ENCODE measurements around the gene DCBLD2. TPM values are rescaled to one million over a fixed set of nuclear protein-coding genes. Genes with fewer than 3 reads are reported as not detected.
A peak's percentile ranks its signal among the peaks of the same experiment; 100 is the strongest.

Gene DCBLD2
- 9.2 and 12.0 TPM in 2 replicates for total RNA-seq (2014; rRNA removed; shearing (Covaris generic))
- 11.9 and 16.2 TPM in 2 replicates for total RNA-seq (2022)
- percentile 61 among the genes with signal in this experiment for Bru-seq, nascent RNA
- BruChase-seq, experiment 1, labeled RNA remaining after a 6-hour chase = percentile 52 among the genes with signal in this experiment
- BruChase-seq, experiment 2, labeled RNA remaining after a 2-hour chase = percentile 59 among the genes with signal in this experiment
- long read RNA-seq, full-length matches to known transcripts = 6 of 20 reads
- long read RNA-seq, partial matches to known transcripts = 2 of 20 reads
- long read RNA-seq, other reads (novel, unspliced or antisense) = 12 of 20 reads

- Histone ChIP-seq H3K79me2 (ENCODE audit: insufficient read depth, low read depth, low read length) (no peaks in the 10 kb centered on the region), H4K20me1 (ENCODE audit: insufficient read depth, low read length) (no peaks in the 10 kb centered on the region), H3K36me3 (ENCODE audit: insufficient read depth, low read length) (no peaks in the 10 kb centered on the region), H3K27ac (ENCODE audit: low read depth, low read length, poor library complexity, severe bottlenecking) (peak within 1 kb of the TSS; percentile 33), H3K4me2 (ENCODE audit: low read length) (peak within 1 kb of the TSS; percentile 91), H3K4me3 (ENCODE audit: low read depth, low read length, poor library complexity, severe bottlenecking) (peak within 1 kb of the TSS; percentile 90), H3K9me3 (ENCODE audit: low read length) (no peaks in the 10 kb centered on the region), H3K9me2 (ENCODE audit: insufficient read depth, low read length) (no peaks in the 10 kb centered on the region), H3K4me1 (ENCODE audit: insufficient read depth, low read length, poor library complexity, severe bottlenecking) (peaks cover 21% of the 10 kb centered on the region), H2AFZ (ENCODE audit: low read length) (peak within 1 kb of the TSS; percentile 98)
- peak; percentile 98 for DNase-seq (ENCODE audit: low spot score)
- ChIA-PET POLR2A (interaction anchor here (0.6 to 2.4 kb wide), 28 partner anchors 9 to 1831 kb away, joined by 3 to 12 read pairs (median 4); no protein-coding TSS in a partner anchor), CTCF (ENCODE audit: unreplicated experiment) (interaction anchor here (0.6 to 0.7 kb wide), 2 partner anchors 74 to 550 kb away, joined by 3 to 6 read pairs; no protein-coding TSS in a partner anchor)
- BruUV-seq (replicated peaks) = no TSS peak
- TF ChIP-seq EZH2phosphoT487 (IDR thresholded peaks at IDR 0.05; ENCODE audit: borderline replicate concordance, low read depth, low read length) = no peak
- no peak for TF ChIP-seq CTCF (conservative IDR thresholded peaks at IDR 0.05; ENCODE audit: low read length)
- intact Hi-C loops (cut with micrococcal nuclease; ENCODE audit: unreplicated experiment) = loop anchor here (5.0 to 10.0 kb wide), 3 partner anchors 79 to 307 kb away; partner anchors contain the start of gene CPOX
Measured at GRCh38 chr3:98901392-98902350, at the start of gene DCBLD2. TSS of gene DCBLD2 (minus strand) at chr3:98901695. CDS start at chr3:98901326, 369 bp downstream.

GRCh38 chr3:98945666-98946065 is 44.2 kb upstream of the DCBLD2 start:
- BruUV-seq (replicated peaks) = no TSS peak
- Histone ChIP-seq H3K9me2 (ENCODE audit: insufficient read depth, low read length) (no peaks in the 10 kb centered on the region), H3K4me2 (ENCODE audit: low read length) (no peak overlapping the region), H3K9me3 (ENCODE audit: low read length) (no peaks in the 10 kb centered on the region), H3K4me3 (ENCODE audit: low read depth, low read length, poor library complexity, severe bottlenecking) (no peak overlapping the region), H2AFZ (ENCODE audit: low read length) (no peak overlapping the region), H3K27ac (ENCODE audit: low read depth, low read length, poor library complexity, severe bottlenecking) (no peak overlapping the region), H3K79me2 (ENCODE audit: insufficient read depth, low read depth, low read length) (no peaks in the 10 kb centered on the region), H3K4me1 (ENCODE audit: insufficient read depth, low read length, poor library complexity, severe bottlenecking) (no peaks in the 10 kb centered on the region), H4K20me1 (ENCODE audit: insufficient read depth, low read length) (no peaks in the 10 kb centered on the region), H3K36me3 (ENCODE audit: insufficient read depth, low read length) (no peaks in the 10 kb centered on the region)
- intact Hi-C loops (cut with micrococcal nuclease; ENCODE audit: unreplicated experiment) = no loop called here
- ChIA-PET CTCF (ENCODE audit: unreplicated experiment) (no interaction called here), POLR2A (interaction anchor here (0.9 to 1.5 kb wide), 3 partner anchors 15 to 44 kb away, joined by 3 to 5 read pairs (median 3); partner anchors contain the start of gene DCBLD2)
- TF ChIP-seq EZH2phosphoT487 (IDR thresholded peaks at IDR 0.05; ENCODE audit: borderline replicate concordance, low read depth, low read length) = no peak
- no peak for TF ChIP-seq CTCF (conservative IDR thresholded peaks at IDR 0.05; ENCODE audit: low read length)
- no peak for DNase-seq (ENCODE audit: low spot score)

Data from OCI-LY7 (cell line).